ENCODE data around the gene CEP170B.
"Not testable (repeated sequence)": the region's sequence is repeated elsewhere in the genome, so short reads cannot be mapped to it uniquely, and the experiment has no call there.

The CEP170B gene

DNA sequence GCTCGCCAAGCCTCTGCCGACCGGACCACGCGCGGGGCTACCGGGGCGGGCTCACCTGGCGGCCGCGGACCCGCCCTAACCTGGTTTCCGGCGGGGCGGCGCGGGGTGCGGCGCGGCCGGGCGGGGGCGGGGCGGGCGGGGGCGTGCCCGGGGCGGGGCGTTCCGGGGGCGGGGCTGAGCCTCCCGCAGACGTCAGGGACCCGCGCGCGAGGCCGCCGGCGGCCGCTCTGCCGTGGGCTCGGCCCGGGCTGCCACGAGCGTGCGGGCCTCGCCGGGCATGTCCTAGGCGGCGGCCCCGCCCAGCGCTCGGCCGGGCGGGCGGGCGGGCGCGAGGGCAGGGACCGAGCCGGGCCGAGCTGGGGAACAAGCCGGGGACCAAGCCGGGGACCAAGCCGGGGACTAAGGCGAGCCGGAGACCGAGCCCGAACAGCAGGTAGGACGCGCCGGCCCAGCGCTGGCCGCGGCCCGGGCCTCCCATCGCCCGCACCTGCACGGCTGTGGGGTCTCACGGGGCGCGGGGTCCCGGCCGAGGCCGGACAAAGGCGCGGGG is at the start of gene CEP170B:
TSS of gene CEP170B (plus strand) at position 188 of the 550 bp plus-strand sequence. CDS start 3,183 bp downstream, outside the sequence.
- DNase-seq (ENCODE audit: low read depth in 2 of 2) = no peak

DNA sequence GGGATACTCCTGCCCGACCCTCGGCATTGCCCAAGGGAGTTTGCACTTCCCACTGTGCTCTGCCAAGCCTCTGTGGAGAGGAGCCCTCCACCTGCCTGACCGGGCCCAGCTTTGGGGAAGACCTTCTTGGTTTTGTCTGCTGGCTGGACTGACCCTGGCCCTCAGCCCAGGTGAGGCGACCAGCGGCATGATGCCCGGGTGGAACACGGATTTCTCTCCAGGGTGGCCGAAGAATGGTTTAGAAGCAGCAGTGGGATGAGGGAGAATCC is 48.5 kb upstream of the CEP170B start:
- no peak for DNase-seq (ENCODE audit: low read depth in 2 of 2)

DNA sequence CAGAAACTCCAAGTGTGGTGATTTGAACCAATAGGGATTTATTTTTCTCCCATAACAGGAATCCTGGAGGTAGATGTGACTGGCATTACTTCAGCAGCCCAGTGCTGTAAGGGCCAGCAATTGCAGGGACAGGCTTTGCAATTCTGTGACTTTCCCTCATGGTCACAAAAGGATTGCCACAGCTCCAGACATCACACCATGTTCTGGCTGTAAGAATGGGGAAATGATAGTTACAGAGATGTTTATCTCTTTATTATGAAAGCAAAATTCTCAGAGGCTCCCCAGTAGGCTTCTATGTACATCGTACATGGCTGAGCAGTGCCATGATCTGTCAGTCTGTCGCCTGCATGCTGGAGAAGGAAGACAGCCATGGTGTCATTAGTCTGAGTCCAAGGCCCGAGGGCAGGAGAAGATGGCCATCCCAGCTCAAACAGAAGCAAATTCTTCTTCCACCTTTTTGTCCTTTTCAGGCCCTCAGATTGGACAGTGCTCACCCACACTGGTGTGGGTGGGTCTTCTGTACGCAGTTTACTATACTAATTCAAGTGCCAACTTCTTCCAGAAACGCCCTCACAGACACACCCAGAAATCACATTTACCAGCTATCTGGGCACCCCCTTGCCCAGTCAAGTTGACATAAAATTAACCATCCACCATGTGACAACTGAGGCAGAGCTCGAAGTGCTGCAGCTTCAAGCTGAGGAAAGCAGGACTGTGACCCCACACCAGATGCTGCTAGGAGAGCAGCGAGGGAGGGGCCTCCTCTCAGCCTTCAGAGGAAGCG is 46.9 kb upstream of the CEP170B start:
- DNase-seq (ENCODE audit: low read depth in 2 of 2) = no peak

DNA sequence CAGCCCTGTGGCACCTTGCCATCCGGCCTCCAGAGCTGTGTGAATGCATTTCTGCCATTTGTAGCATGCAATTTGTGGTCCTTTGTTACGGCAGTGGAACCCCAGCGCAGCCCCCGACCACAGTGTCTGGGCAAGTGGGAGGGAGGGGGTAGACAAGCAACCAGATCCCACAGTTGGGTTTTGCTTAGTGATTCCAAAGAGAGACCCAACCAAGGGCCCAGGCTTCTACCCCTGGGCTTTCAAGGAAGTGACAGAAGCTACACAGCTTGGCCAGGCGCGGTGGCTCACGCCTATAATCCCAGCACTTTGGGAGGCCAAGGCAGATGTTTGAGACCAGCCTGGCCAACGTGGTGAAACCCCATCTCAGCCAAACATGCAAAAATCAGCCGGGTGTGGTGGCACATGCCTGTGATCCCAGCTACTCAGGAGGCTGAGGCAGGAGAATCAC is 46.3 kb upstream of the CEP170B start:
- no peak for DNase-seq (ENCODE audit: low read depth in 2 of 2)

DNA sequence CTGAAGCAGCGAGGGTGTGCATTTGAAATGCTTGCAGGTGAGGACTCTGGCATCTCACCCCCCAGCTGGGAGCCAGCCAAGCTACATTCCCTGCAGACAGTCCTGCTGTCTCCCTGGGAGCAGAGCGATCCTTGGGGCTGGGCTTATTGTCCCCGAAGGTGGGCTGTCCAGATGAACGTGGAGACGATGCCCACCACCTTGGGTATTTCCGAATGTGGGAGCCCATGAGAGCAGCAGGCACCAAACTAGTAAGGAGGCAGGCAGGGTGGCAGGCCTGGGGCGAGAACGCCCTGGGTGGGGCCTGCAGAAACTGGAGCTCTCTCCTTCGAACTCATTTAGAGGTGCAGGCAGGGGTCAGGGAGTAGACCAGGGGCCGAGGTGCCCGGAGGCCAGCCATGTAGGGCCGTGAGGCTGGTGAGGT is 45.7 kb upstream of the CEP170B start:
- no peak for DNase-seq (ENCODE audit: low read depth in 2 of 2)

DNA sequence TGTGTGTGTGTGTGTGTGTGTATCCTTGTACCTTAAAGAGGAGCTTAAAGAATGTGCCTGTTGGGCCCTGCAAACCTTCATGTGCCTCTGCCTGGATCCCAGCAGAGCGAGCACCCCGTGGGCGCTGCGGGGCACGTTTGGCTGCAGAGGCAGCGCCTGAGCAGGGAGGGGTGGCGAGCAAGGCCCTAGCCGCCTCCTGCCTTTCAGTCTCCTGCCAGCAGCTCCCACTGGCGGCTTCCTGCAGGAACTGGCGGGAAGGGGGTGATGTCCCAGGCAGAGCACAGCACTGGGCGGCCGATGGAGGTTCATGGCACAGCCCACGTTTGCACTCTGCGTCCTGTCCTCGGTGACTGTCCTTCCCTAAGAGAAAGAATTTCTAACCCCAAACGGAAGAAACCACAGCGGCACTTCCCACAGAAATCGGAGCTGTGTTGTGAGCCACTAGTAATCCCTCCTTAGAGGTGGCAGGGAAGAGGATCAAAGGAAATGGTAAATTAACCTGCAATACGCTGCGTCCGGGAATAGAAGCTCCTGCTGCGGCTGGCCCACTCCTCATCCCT is 44.3 kb upstream of the CEP170B start:
- no peak for DNase-seq (ENCODE audit: low read depth in 2 of 2)

GRCh38 chr14:104821229-104821945 is 43.7 kb upstream of the CEP170B start:
- no peak for DNase-seq (ENCODE audit: low read depth in 2 of 2)

- no peak for DNase-seq (ENCODE audit: low read depth in 2 of 2)
These were observed 43.0 kb upstream of the CEP170B start for GRCh38 chr14:104821971-104822608.

DNA sequence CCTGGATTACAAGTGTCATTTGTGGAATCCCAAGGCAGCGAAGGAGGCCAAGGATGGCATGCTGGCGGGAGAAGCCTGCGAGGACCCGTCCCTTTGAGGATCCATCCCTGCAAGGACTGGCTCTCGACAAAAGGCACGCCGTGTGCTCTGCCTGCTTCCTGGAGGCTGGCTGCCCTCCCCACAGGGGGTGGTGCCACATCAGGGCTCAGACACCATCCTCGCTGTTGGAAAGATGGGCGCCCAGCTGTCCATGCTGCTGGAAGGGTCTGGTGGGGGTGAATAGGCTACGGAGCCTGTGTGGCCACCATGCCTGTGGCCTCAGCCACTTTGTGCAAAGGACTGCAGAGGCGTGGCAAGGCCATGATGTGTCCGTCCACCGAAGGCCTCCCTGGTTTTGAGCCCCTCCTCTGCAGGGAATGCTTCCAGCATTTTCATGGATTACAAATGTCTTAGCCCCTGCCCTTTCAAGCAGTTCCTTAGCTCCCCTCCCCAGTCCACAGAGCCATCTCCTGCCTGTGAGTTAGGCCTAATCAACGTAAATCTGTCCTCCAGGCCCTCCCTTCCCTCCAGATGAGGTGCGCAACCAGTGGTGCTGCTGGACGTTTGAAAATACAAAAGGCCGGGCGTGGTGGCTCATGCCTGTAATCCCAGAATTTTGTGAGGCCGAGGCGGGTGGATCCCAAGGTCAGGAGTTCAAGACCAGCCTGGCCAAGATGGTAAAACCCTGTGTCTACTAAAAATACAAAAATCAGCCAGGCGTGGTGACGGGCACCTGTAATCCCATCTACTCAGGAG is 42.0 kb upstream of the CEP170B start:
- no peak for DNase-seq (ENCODE audit: low read depth in 2 of 2)

- no peak for DNase-seq (ENCODE audit: low read depth in 2 of 2)
These were observed 40.6 kb upstream of the CEP170B start for GRCh38 chr14:104824353-104824997.

- DNase-seq (ENCODE audit: low read depth in 2 of 2) = peak; percentile 87 to 93
These were observed 38.7 kb upstream of the CEP170B start for GRCh38 chr14:104826189-104826860.

GRCh38 chr14:104826861-104827176 is 38.2 kb upstream of the CEP170B start:
- DNase-seq (ENCODE audit: low read depth in 2 of 2) = no peak

GRCh38 chr14:104827177-104828055 is 37.7 kb upstream of the CEP170B start:
- DNase-seq (ENCODE audit: low read depth in 2 of 2) = peak in 1 of 2 donors; percentile 30

DNA sequence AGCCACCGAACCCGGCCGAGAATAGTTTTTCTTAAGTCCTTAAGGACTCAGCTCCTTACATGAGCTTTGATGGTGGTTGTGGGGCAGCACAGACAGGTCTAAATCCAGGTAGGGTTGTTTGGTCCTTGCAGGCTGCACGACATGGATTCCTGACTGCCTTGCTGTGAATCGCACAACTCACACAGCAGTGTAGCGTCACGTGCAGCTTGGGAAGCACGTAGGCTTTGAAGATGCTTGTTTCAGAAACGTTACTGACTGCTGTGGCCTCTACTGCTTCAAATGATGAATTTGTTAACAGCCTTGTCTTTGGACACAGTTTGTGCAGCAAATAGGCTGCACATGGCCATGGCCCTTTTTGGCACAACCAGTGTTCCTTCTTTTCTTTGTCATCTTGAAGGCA is 34.3 kb upstream of the CEP170B start:
- DNase-seq (ENCODE audit: low read depth in 2 of 2) = no peak

DNA sequence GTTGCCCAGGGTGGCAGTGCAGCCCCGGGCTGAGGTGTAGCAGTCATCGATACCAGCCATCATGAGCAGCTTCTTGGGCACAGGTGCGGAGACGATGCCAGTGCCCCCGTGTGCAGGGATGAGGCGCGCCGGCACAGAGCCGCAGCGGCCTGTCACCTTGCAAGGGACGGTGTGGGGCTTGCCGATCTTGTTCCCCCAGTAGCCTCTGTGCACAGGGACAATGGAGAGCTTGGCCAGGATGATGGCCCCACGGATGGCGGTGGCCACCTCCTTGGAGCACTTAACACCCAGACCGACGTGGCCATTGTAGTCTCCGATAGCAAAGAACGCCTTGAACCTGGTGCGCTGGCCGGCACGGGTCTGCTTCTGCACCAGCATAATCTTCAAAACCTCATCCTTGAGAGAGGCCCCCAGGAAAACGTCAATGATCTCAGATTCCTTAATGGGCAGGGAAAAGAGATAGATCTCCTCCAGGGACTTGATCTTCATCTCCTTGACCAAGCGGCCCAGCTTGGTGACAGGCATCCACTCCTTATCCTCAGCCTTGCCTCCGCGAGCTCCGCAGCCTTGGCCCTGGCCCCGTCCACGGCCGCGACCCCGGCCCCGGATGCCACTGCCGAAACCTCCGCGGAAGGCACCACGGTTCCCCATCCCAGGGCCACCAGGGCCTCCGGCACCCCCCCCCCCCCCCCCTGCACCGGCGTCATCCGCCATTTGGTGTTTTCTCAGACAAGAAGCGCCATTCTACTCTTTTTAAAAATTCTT is 28.7 kb upstream of the CEP170B start:
- not testable (repeated sequence) for DNase-seq (ENCODE audit: low read depth in 2 of 2)

DNA sequence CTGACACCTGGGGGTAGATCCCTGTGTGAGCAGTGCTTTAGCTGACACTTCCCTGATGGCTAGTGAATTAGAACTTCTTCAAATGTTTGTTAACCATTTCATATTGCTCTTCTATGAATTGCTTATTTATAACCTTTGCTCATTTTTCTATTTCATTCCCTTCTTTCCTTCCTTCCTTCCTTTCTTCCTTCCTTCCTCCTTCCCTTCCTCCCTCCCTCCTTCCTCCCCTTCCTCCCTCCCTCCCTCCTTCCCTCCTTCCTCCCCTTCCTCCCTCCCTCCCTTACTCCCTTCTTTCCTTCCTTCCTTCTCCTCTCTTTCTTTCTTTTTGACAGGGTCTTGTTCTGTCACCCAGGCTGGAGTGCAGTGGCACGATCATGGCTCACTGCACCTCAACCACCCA is 23.3 kb upstream of the CEP170B start:
- no peak for DNase-seq (ENCODE audit: low read depth in 2 of 2)

GRCh38 chr14:104843006-104843405 is 22.1 kb upstream of the CEP170B start:
- DNase-seq (ENCODE audit: low read depth in 2 of 2) = no peak

DNA sequence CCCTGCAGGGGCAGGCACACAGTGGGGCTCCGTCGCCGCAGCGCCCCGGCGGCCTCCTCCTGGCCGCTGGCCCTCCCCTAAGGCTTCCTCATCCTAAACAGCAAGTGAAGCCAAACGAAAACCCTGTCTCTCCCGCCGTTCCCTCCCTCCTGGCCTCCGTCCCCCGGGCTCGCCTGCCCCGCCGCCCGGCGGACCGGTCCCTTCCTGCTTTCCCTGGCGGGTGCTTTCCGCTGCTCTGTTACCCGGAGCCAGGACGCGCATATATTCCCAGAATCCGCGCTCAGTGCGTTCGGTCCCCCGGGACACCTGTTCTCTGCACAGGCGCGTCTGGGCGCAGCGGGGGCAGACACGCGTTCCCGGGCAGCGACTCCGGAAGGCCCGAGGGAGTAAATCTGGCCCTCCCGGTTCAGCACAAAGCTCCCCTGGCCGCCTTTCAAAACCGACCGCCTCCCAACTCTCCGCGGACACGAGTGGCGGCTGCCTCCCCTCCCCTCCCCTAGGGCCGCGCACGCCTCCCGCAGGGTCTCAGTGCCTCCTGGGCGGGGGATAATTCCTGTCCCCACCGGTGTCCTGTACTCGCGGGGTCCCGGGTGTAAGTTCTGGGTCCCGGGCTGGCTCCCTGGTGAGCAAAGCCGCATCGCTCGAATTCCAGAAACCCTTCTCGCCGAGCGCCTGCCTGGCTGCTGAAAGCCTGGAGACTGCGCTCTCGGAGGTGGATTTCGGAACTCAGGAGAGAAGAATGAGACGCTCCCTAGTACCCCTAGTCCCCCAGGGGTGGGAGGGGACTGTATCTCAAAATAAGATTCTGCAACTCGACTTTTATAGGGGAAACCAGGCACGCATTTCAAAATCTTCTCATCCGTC is 21.4 kb upstream of the CEP170B start:
- DNase-seq (ENCODE audit: low read depth in 2 of 2) = no peak
